ENCODE measurements around the gene MICAL3.
"Not testable (repeated sequence)": the region's sequence is repeated elsewhere in the genome, so short reads cannot be mapped to it uniquely, and the experiment has no call there.

Gene MICAL3, protein sequence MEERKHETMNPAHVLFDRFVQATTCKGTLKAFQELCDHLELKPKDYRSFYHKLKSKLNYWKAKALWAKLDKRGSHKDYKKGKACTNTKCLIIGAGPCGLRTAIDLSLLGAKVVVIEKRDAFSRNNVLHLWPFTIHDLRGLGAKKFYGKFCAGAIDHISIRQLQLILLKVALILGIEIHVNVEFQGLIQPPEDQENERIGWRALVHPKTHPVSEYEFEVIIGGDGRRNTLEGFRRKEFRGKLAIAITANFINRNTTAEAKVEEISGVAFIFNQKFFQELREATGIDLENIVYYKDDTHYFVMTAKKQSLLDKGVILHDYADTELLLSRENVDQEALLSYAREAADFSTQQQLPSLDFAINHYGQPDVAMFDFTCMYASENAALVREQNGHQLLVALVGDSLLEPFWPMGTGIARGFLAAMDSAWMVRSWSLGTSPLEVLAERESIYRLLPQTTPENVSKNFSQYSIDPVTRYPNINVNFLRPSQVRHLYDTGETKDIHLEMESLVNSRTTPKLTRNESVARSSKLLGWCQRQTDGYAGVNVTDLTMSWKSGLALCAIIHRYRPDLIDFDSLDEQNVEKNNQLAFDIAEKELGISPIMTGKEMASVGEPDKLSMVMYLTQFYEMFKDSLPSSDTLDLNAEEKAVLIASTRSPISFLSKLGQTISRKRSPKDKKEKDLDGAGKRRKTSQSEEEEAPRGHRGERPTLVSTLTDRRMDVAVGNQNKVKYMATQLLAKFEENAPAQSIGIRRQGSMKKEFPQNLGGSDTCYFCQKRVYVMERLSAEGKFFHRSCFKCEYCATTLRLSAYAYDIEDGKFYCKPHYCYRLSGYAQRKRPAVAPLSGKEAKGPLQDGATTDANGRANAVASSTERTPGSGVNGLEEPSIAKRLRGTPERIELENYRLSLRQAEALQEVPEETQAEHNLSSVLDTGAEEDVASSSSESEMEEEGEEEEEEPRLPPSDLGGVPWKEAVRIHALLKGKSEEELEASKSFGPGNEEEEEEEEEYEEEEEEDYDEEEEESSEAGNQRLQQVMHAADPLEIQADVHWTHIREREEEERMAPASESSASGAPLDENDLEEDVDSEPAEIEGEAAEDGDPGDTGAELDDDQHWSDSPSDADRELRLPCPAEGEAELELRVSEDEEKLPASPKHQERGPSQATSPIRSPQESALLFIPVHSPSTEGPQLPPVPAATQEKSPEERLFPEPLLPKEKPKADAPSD (N-terminal part only)

GRCh38 chr22:18024276-18024939, at the start of gene MICAL3:
Gene MICAL3 (minus strand): TSS chr22:18024561. CDS start chr22:17906812, 117,749 bp downstream.
- no peak for DNase-seq (ENCODE audit: low spot score)

- not testable (repeated sequence) for DNase-seq (ENCODE audit: low spot score)
Measured at GRCh38 chr22:18073927-18074326, 49.6 kb upstream of the MICAL3 start.

- no peak for DNase-seq (ENCODE audit: low spot score)
Measured at GRCh38 chr22:18073467-18073866, 49.1 kb upstream of the MICAL3 start.

DNA sequence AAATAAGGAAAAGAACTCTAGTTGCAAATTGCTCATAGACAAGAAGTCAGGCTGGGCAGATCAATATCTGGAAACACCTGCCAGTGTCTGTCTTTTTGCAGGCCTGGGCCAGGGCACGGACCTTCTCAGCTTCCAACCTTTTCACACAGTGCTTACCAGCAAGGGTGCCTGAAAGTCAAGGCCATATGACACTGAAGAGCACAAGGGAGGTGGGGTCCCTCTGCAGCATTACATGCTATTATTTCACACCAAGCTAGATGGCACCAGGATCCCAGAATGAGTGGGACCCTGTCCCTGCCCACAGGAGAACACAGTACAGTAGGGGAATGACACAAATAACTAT, 47.6 kb upstream of the MICAL3 start:
- DNase-seq (ENCODE audit: low spot score), result no peak

- not testable (repeated sequence) for DNase-seq (ENCODE audit: low spot score)
Measured at GRCh38 chr22:18071307-18071967, 47.1 kb upstream of the MICAL3 start.

DNA sequence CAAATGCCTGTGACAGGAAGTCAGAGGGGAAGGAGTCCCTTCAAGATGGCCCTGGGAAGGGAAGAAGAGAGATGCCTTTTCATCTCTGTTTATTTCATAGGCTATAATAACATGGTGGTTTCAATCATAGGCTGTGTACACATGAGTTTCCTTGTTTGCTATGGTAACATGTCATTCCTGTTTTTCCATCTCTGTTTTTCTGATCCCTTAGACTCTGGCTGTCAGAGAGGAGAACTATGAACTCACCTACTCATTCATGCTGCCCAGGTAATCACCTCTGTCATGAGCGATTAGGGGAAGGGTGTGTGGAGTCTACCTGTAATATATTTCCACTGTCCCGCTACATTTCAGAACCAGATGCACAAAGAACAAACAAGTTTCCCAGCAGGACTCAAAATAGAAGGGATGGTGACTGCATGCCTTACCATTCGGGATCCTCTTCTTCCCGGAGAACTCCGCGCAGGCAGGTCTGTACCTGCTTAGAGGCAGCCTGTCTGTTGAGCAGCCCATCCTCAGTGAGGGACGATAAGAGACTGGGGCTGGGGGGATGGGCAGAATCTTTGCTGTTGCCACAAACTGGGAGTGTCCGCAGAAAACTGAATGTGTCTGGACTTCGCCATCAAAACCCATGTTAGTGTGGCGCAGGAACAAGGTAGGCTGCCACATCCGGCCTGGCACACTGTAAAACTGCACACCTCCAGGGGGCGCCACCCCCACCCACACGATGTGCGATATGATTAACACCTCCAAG, 46.4 kb upstream of the MICAL3 start:
- no peak for DNase-seq (ENCODE audit: low spot score)

- no peak for DNase-seq (ENCODE audit: low spot score)
Measured at GRCh38 chr22:18070041-18070440, 45.7 kb upstream of the MICAL3 start.

- DNase-seq (ENCODE audit: low spot score), result no peak
Measured at GRCh38 chr22:18069041-18069440, 44.7 kb upstream of the MICAL3 start.

- no peak for DNase-seq (ENCODE audit: low spot score)
Measured at GRCh38 chr22:18068381-18068988, 44.1 kb upstream of the MICAL3 start.

- no peak for DNase-seq (ENCODE audit: low spot score)
Measured at GRCh38 chr22:18067548-18068341, 43.4 kb upstream of the MICAL3 start.

DNA sequence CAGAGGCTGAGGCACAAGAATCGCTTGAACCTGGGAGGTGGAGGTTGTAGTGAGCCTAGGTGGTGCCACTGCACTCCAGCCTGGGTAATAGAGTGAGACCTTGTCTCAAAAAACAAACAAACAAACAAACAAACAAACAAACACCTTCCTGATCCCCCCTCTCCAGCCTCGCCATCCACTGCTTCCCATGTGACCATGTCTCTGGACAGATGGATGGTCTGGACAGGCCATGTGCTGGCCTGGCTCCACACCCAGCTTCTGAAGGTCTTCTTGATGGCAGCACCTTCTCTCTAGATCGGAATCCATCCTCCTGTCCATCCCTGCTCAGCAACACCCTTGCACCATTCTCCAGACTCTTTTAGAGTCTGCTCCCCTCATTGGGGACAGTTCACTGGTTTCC, 42.8 kb upstream of the MICAL3 start:
- no peak for DNase-seq (ENCODE audit: low spot score)

GRCh38 chr22:18066181-18066859, 42.0 kb upstream of the MICAL3 start:
- no peak for DNase-seq (ENCODE audit: low spot score)

DNA sequence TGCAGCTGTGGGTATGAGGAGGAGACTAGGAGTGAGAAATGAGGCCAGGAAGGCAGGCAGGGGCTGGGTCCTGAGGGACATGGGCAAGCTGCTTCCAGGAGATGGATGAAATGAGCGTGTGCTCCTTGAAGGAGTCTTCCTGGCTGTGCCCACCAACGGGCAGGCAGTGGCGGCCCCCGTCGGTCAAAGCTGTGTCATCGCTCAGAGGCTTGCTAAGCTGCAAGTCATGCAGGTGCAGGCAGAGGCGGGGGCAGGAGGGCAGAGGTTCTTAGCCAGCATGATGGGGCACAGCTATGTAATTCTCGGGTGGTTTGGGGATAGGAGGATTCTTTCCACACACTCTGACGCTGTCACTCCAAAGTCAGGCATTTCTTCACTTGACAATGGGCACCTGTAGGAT, 40.9 kb upstream of the MICAL3 start:
- no peak for DNase-seq (ENCODE audit: low spot score)

DNA sequence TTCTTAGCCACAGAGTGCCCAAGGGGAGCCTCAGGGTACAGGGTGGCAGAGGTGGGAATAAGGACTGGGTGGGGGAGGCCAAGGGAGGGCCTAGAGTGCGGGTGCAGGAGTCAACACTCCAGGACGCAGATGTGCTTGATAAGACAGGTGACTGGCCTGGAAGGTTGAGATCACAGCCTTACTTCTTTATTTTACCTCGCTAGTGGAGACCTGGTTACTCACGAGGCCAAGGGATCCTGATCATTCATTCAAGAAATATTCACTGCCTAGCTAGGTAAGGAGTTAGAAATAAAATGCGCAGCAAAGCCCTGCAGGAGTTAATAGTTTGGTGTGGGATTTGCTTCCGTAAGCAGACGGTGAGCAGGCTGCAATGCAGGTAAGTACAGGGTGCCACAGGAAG, 40.3 kb upstream of the MICAL3 start:
- DNase-seq (ENCODE audit: low spot score), result no peak

- not testable (repeated sequence) for DNase-seq (ENCODE audit: low spot score)
Measured at GRCh38 chr22:18063715-18064114, 39.4 kb upstream of the MICAL3 start.

GRCh38 chr22:18063306-18063705, 38.9 kb upstream of the MICAL3 start:
- DNase-seq (ENCODE audit: low spot score), result no peak

DNA sequence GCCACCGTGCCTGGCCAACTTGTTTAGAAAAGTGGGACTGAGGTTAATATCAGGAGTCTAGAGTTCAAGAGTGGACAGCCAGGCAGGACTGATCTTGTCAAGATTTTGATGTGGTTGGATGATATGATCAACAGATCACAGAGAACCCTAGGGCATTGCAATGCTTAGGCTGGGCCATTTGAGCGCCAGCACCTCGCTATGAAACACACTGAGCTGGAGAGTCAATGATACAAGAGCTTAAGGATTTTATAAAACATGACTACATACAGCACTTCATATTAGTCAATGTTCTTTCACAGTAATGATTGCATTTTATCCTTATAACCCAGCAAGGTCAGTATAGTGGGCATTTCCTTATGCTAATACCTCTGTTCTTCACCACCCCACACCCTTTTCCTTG, 38.1 kb upstream of the MICAL3 start:
- DNase-seq (ENCODE audit: low spot score), result no peak
